Epithelial cell of esophagus (primary cell): Measurements from ENCODE around the gene ELOA.

Source experiments
- DNase-seq: peaks from one replicate; pipeline ENCODE4 v3.0.0; 2010; ENCODE audit warnings: low read depth
- H3K4me3 ChIP-seq: 2 replicates; pipeline ENCODE4 v1.5.1; 2011; ENCODE audit warnings: mild to moderate bottlenecking, low read length, control low read depth
- CTCF ChIP-seq: IDR thresholded peaks from 2 replicates; pipeline ENCODE4 v1.5.1; 2011; ENCODE audit warnings: low read depth, mild to moderate bottlenecking, low read length, control low read depth, inconsistent platforms; ENCODE audit not compliant: insufficient read depth; ENCODE audit errors: missing control alignments

Gene ELOA

GRCh38 chr1:23803674-23804073, 60.4 kb downstream of the ELOA start:
- H3K4me3 ChIP-seq: no peak overlapping the region
- TF ChIP-seq CTCF: no peak

GRCh38 chr1:23804183-23804835, 61.0 kb downstream of the ELOA start:
- no peak overlapping the region for H3K4me3 ChIP-seq
- TF ChIP-seq CTCF: no peak
- no peak for DNase-seq

More at GRCh38 chr1:23803674-23804073, 60.4 kb downstream of the ELOA start:
- no peak for DNase-seq

- H3K4me3 ChIP-seq: no peak overlapping the region
- TF ChIP-seq CTCF: no peak
- no peak for DNase-seq
Observed at GRCh38 chr1:23805025-23805424, 61.8 kb downstream of the ELOA start.

GRCh38 chr1:23806280-23806679, 63.0 kb downstream of the ELOA start:
- TF ChIP-seq CTCF: no peak
- DNase-seq: no peak
- H3K4me3 ChIP-seq: no peak overlapping the region

- no peak for TF ChIP-seq CTCF
- no peak overlapping the region for H3K4me3 ChIP-seq
- no peak for DNase-seq
Observed at GRCh38 chr1:23807453-23807852, 64.2 kb downstream of the ELOA start.

GRCh38 chr1:23809751-23810171, 66.5 kb downstream of the ELOA start:
- DNase-seq: peak; percentile 75
- H3K4me3 ChIP-seq: no peak overlapping the region
- TF ChIP-seq CTCF: peak; percentile 84
